ENCODE results near the gene ZNF335. TPM values are rescaled to one million over a fixed set of nuclear protein-coding genes. Genes with fewer than 3 reads are reported as not detected.

ZNF335 gene
- total and polyA plus RNA-seq, 2 of the 8 experiments (the other 6 are each of a cell fraction or from before 2014, with no cell fraction given) = 12.4 to 14.6 TPM

DNA sequence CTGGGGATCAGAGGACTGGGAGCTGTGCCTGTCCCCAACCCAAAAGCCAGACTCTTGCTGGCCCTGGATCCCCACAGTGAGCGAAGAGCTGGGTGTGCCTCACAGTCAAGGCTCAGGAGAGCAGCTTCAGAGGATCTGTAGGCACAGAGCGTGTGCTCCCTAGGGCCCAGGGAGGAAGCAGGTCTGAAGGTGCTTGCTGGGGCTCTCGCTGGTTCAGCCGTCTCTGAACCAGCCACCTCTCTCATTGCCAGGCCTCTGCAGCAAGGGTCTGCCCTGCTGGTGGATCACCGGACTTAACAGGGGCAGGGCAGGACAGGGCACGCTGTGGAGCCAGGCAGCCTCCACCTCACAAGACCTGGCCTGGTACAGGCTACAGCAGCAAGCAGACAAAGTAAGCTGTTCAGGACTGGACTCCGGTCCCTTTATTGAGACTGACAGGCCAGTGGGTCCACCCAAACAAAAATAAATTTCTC, 23.7 kb downstream of the ZNF335 start:
- Histone ChIP-seq H2BK5ac (ENCODE audit: low read depth, low read length) (no peak overlapping the region), H4K8ac (ENCODE audit: extremely low read depth, insufficient read depth, low read length) (no peak overlapping the region), H4K5ac (ENCODE audit: insufficient read length, low read depth, low read length) (no peak overlapping the region), H2AFZ (ENCODE audit: low read length) (no peak overlapping the region), H3K4me1 (replicated peaks in 1 of 4; ENCODE audit: control insufficient read depth in 3 of 4, insufficient read depth in 4 of 4, low read length in 3 of 4) (peaks cover 0 to 3% (median 1%) of the 10 kb centered on the region in 4 experiments; a peak in 1 of 7 replicates), H3K18ac (ENCODE audit: extremely low read depth, low read length) (no peak overlapping the region), H3K9ac (replicated peaks in 1 of 4; ENCODE audit: extremely low read depth in 1 of 4, low read depth in 3 of 4, low read length in 3 of 4) (no peak overlapping the region), H2AK5ac (ENCODE audit: low read depth, low read length) (no peak overlapping the region), H3K79me1 (ENCODE audit: low read depth, low read length) (peaks cover 3% of the 10 kb centered on the region; the same call in 1 of the 2 replicates), H3K27me3 (replicated peaks in 1 of 4; ENCODE audit: control insufficient read depth in 3 of 4, extremely low read depth in 1 of 4, insufficient read depth in 3 of 4, low read length in 3 of 4) (no peaks in the 10 kb centered on the region), H3K14ac (ENCODE audit: insufficient read length) (no peak overlapping the region), H4K91ac (replicated peaks; ENCODE audit: insufficient read length, low read length) (no peak overlapping the region), H3K4me2 (ENCODE audit: insufficient read depth in 1 of 2, low read depth in 2 of 2, low read length in 2 of 2) (no peak overlapping the region), H3K56ac (replicated peaks; ENCODE audit: insufficient read length, low read depth, low read length) (no peak overlapping the region), H2BK120ac (replicated peaks; ENCODE audit: low read depth, low read length) (no peak overlapping the region), H3K36me3 (ENCODE audit: control insufficient read depth in 2 of 4, insufficient read depth in 4 of 4, low read length in 3 of 4) (peaks cover 33 to 68% (median 48%) of the 10 kb centered on the region in 4 experiments), H3K4me3 (ENCODE audit: extremely low read depth in 1 of 4, insufficient read depth in 2 of 4, low read depth in 3 of 4, low read length in 4 of 4) (no peak overlapping the region), H2BK20ac (ENCODE audit: low read length) (no peak overlapping the region), H3K9me3 (ENCODE audit: insufficient read depth in 2 of 2, low read depth in 1 of 2, low read length in 1 of 2) (no peaks in the 10 kb centered on the region), H3K23me2 (ENCODE audit: low read depth, low read length) (no peaks in the 10 kb centered on the region), H2BK15ac (ENCODE audit: low read length) (no peak overlapping the region), H3K4ac (replicated peaks; ENCODE audit: insufficient read length, low read depth, low read length) (no peak overlapping the region), H3K79me2 (ENCODE audit: control insufficient read depth in 1 of 2, insufficient read depth in 2 of 2, low read length in 2 of 2) (no peaks in the 10 kb centered on the region), H3K27ac (ENCODE audit: low read depth, low read length) (no peak overlapping the region), H3K23ac (ENCODE audit: insufficient read length) (no peak overlapping the region), H2BK12ac (ENCODE audit: low read depth, low read length) (no peak overlapping the region), H4K20me1 (replicated peaks in 1 of 2; ENCODE audit: control insufficient read depth in 1 of 2, insufficient read depth in 2 of 2, low read length in 2 of 2) (peaks cover 0 to 13% of the 10 kb centered on the region in 2 experiments)
- POLR2A ChIA-PET (ENCODE audit: partially characterized antibody) = interaction anchor here (0.9 to 14.0 kb wide), 11 partner anchors 12 to 132 kb away, joined by 3 to 283 read pairs (median 6); partner anchors contain the start of genes PCIF1, PLTP, SNX21 and ZNF335
- FAIRE-seq (no peak), DNase-seq (ENCODE audit: low read depth in 1 of 2, low spot score in 2 of 2) (no peak)
- 0 out of 2 replicates have a peak, but pooled peaks have one; percentile 13 for TF ChIP-seq POLR2AphosphoS5 (IDR thresholded peaks at IDR 0.05; ENCODE audit: low read depth, low read length)
- no peak for TF ChIP-seq FOSL1 (IDR thresholded peaks at IDR 0.05; ENCODE audit: insufficient read depth, low read depth, low read length)
- WGBS, 2 experiments (ENCODE audit: extremely low coverage in 1 of 2, insufficient coverage in 1 of 2, insufficient read length in 1 of 2, insufficient replicate concordance in 2 of 2, low coverage in 1 of 2, low lambda C conversion rate in 2 of 2, missing lambda C conversion rate in 1 of 2) = 92% methylated on average over 7 of the region's 7 CpGs; no CpG with 5 or more reads in 1 of the 2 experiments
- CTCF ChIA-PET (ENCODE audit: partially characterized antibody) = interaction anchor here (1.4 to 8.7 kb wide), 6 partner anchors 9 to 58 kb away, joined by 5 to 82 read pairs (median 10); partner anchors contain the start of genes CTSA, NEURL2 and PCIF1

Measured in H1 (cell line).